ENCODE measurements around the gene CBFA2T2.

DNA sequence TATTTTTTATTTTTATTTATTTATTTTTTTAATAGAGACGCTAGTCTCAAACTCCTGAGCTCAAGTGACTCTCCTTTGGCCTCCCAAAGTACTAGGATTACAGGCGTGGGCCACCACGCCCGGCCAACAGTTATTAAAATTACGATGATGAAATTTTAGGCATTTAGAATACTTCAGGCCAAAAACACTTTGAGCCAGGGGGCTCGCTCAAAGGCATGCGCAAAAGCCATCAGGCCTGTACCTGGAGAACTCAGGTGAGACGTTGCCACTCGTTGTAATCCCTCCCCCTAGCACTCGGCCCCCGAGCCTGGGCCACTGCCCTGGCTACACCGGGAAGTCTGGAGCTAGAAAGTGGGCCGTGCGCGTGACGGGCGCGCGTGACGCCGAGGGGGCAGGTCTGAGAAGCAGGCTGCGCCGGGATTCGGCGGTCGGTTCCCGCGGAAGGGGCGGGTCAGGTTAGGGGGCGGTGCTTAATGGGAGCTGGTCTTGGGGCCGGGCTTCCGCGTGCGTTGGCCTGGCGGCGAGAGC, 337 bp upstream of the CBFA2T2 start:
- TF ChIP-seq, protein P1, sequence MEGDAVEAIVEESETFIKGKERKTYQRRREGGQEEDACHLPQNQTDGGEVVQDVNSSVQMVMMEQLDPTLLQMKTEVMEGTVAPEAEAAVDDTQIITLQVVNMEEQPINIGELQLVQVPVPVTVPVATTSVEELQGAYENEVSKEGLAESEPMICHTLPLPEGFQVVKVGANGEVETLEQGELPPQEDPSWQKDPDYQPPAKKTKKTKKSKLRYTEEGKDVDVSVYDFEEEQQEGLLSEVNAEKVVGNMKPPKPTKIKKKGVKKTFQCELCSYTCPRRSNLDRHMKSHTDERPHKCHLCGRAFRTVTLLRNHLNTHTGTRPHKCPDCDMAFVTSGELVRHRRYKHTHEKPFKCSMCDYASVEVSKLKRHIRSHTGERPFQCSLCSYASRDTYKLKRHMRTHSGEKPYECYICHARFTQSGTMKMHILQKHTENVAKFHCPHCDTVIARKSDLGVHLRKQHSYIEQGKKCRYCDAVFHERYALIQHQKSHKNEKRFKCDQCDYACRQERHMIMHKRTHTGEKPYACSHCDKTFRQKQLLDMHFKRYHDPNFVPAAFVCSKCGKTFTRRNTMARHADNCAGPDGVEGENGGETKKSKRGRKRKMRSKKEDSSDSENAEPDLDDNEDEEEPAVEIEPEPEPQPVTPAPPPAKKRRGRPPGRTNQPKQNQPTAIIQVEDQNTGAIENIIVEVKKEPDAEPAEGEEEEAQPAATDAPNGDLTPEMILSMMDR (optimal IDR thresholded peaks at IDR 0.05 in 1 of 3, IDR thresholded peaks at IDR 0.05 in 1 of 3, conservative IDR thresholded peaks at IDR 0.05 in 1 of 3; ENCODE audit: extremely low read depth in 1 of 3, insufficient read depth in 2 of 3, low read length in 3 of 3): no peak
- no peak for TF ChIP-seq EZH2 (IDR thresholded peaks at IDR 0.05; ENCODE audit: low read length)

Measured in keratinocyte (primary cell).